GM12865 (cell line): ENCODE results near the gene STX1A.
"Not testable (repeated sequence)": the region's sequence is repeated elsewhere in the genome, so short reads cannot be mapped to it uniquely, and the experiment has no call there.

Experiments
- DNase-seq: peaks from one replicate; pipeline ENCODE4 v3.0.0; 2010; ENCODE audit warnings: low read depth
- H3K4me3 ChIP-seq: 2 replicates; pipeline ENCODE4 v1.5.1; 2011; ENCODE audit warnings: mild to moderate bottlenecking, low read depth, low read length, control low read depth
- TF ChIP-seq, protein P1 (sequence below): IDR thresholded peaks from 2 replicates; pipeline ENCODE4 v1.5.1; 2011; ENCODE audit warnings: low read length, control low read depth, low read depth, inconsistent platforms; ENCODE audit not compliant: insufficient read depth; ENCODE audit errors: missing control alignments

Gene STX1A

DNA sequence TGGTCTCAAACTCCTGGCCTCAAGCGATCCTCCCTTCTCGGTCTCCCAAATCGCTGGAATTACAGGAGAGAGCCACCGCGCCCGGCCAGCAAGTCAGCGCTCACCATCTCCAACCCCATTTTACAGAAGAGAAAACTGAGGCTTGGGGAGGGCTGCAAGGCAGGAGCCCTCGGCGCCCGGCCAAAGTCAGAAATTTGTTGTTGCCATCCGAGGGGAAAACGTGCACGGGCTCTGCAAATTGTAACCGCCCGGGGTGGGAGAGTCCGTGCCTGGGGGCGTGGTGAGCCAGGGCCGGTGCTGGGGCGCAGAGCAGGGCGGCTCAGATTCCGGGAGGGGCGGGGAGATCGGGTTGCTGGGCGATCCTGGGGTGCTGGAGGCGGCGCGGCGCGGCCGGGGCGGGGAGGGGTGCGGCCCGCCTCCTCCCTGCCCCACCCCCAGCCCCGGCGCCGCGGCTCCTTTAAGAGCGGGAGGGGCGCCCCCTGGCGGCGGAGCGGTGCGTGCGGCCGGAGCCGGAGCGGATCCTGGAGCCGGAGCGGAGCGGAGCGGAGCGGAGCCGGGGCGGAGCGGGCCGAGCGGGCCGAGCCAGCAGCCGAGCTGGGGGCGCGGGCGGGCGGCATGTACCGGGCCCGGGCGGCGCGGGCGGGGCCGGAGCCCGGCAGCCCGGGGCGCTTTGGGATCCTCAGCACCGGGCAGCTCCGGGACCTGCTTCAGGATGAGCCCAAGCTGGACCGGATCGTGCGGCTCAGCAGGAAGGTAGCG is 51.9 kb downstream of the STX1A start, which contains the start of gene VPS37D:
TSS of gene VPS37D (plus strand) at position 488 of the 759 bp plus-strand sequence. CDS start at position 616, 128 bp downstream.
- DNase-seq, result peak; percentile 95
- TF ChIP-seq, protein P1, sequence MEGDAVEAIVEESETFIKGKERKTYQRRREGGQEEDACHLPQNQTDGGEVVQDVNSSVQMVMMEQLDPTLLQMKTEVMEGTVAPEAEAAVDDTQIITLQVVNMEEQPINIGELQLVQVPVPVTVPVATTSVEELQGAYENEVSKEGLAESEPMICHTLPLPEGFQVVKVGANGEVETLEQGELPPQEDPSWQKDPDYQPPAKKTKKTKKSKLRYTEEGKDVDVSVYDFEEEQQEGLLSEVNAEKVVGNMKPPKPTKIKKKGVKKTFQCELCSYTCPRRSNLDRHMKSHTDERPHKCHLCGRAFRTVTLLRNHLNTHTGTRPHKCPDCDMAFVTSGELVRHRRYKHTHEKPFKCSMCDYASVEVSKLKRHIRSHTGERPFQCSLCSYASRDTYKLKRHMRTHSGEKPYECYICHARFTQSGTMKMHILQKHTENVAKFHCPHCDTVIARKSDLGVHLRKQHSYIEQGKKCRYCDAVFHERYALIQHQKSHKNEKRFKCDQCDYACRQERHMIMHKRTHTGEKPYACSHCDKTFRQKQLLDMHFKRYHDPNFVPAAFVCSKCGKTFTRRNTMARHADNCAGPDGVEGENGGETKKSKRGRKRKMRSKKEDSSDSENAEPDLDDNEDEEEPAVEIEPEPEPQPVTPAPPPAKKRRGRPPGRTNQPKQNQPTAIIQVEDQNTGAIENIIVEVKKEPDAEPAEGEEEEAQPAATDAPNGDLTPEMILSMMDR, result peak; percentile 81
- peak within 1 kb of the TSS; percentile 54 for H3K4me3 ChIP-seq

DNA sequence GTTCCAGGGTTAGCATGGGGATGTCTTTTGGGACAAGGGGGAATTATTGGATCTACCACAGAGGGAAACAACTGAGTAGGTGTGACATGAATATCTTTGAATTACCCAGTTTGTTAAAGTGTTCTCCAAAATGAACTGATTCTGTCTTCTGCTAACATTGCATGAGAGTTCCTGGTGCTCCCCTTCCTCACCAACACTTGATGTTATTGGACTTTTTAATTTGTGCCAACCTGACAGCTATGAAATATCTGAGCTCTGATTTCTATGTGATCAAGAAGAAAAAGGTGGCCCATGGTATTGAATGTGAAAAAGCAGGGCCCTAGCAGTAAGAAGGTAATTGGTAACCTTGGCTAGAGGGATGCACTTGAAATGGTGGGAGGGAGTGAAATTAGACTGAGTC is 56.4 kb downstream of the STX1A start:
- TF ChIP-seq, protein P1, result no peak
- DNase-seq, result no peak
- H3K4me3 ChIP-seq, result no peak overlapping the region

DNA sequence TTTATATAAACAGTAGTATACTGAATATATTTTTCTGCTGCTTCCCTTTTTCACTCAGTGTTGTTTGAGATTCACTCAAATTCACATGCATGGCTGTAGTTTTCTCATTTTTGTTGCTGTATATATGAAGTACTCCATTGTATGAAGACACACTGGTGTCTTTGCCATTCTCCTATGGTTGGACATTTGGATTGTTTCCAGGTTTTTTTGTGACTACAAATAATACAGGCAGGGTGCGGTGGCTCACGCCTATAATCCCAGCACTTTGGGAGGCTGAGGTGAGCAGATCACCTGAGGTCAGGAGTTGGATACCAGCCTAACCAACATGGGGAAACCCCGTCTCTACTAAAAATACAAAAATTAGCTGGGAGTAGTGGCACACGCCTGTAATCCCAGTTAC is 58.9 kb downstream of the STX1A start:
- not testable (repeated sequence) for H3K4me3 ChIP-seq, DNase-seq

DNA sequence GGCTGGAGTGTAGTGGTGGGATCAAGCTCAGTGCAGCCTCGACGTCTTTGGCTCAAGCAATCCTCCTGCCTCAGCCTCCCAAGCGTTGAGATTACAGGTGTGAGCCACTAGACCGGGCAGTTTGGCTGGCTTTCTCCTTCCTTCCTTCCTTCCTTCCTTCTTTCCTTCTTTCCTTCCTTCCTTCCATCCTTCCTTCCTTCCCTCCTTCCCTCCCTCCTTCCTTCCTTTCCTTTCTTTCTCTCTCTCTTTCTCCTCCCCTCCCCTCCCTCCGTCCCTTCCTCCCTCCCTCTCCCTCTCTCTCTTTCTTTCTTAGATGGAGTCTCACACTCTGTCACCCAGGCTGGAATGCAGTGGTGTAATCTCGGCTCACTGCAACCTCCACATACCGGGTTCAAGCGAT is 59.5 kb downstream of the STX1A start:
- DNase-seq, result no peak
- TF ChIP-seq, protein P1, result no peak
- no peak overlapping the region for H3K4me3 ChIP-seq

DNA sequence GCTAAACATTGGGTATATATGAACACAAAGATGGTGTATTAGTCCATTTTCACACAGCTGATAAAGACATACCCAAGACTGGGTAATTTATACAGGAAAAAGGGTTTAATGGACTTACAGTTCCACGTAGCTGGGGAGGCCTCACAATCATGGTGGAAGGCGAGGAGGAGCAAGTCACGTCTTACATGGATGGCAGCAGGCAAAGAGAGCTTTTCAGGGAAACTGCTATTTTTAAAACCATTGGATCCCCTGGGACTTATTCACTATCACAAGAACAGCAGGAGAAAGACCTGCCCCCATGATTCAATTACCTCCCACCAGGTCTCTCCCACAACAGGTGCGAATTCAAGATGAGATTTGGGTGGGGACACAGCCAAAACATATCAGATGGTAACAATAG is 64.2 kb downstream of the STX1A start:
- not testable (repeated sequence) for H3K4me3 ChIP-seq, DNase-seq

DNA sequence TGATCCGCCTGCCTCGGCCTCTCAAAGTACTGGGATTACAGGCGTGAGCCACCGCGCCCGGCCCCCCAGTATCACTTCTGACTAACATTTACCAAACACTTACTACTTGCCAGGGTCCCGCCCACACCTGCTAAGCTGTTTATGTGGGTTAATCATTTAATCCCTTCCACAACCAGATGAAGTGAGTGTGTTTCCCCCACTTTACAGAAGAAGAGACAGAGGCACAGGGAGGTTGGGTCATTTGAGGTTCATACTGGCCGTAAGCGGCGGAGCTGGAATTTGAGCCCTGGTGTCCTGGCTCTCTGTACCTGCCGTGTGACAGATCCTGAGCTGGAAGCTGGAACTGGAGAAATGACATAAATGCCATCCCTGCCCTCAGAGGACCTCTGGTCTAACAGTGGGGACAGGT is 66.9 kb downstream of the STX1A start:
- TF ChIP-seq, protein P1, result no peak
- DNase-seq, result no peak
- no peak overlapping the region for H3K4me3 ChIP-seq

DNA sequence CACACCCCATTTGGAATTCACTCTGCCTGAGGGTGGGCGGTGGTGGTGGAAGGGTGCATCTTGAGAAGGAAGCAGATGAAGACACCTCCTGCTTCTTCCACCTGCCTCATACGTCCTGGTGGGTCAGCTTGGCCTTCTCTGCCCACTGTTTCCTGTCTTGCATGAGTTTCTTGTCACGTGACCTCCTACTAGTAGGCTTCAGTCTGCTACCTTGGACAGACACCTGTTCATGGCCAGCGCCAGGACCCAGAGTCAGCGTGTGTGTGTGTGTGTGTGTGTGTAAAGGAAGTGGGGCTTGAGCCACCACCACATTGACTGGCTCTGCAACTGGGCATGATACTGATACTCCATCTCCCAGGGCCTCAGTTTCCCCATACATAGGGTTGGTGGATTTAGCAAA is 68.9 kb downstream of the STX1A start:
- TF ChIP-seq, protein P1, result no peak
- DNase-seq, result no peak
- H3K4me3 ChIP-seq, result no peak overlapping the region

DNA sequence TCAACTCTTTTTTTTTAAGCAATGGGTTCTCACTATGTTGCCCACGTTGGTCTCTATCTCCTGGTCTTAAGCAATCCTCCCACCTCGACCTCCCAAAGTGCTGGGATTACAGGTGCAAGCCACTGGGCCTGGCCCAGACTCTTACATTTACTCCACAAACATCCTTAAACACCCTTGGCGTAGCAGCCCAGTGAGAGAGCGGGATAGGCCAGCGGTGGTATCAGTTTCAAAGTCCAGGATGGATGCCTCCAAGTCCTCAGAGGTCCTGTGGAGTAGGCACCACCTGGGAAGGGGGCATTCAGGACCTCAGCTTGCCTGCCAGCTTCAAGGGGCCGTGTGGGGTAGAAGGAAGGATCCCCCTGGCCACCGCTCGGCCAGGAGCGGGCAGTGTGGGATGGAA is 69.9 kb downstream of the STX1A start:
- no peak for DNase-seq
- no peak overlapping the region for H3K4me3 ChIP-seq
- TF ChIP-seq, protein P1, result no peak
